H1 (cell line): Measurements from ENCODE around the gene KLHL18. TPM values are rescaled to one million over a fixed set of nuclear protein-coding genes. Genes with fewer than 3 reads are reported as not detected.

Source experiments
- ASH2L ChIP-seq: fragments of 200-600, 300-600 bp; sonication (generic); IDR thresholded peaks from one replicate; pipeline ENCODE4 v1.7.1; 2017; ENCODE audit warnings: low read length
- ATF3 ChIP-seq: IDR thresholded peaks from 2 replicates; pipeline ENCODE4 v1.6.1; 2011; ENCODE audit warnings: low read depth, mild to moderate bottlenecking, low read length; ENCODE audit not compliant: insufficient read depth
- BACH1 ChIP-seq: IDR thresholded peaks from 2 replicates; pipeline ENCODE4 v1.6.1; 2012; ENCODE audit warnings: low read length, improper control_type of control experiment
- CHD2 ChIP-seq: IDR thresholded peaks from 2 replicates; pipeline ENCODE4 v1.6.1; 2012; ENCODE audit warnings: low read length, improper control_type of control experiment
- CREB1 ChIP-seq: IDR thresholded peaks from 2 replicates; pipeline ENCODE4 v1.6.1; 2012; ENCODE audit warnings: inconsistent platforms
- CTBP2 ChIP-seq: IDR thresholded peaks from 2 replicates; pipeline ENCODE4 v1.7.0; 2011; ENCODE audit warnings: borderline replicate concordance, mild to moderate bottlenecking, moderate library complexity, mixed read lengths, low read length; ENCODE audit not compliant: insufficient read depth, insufficient read length
- E2F6 ChIP-seq: IDR thresholded peaks from 2 replicates; pipeline ENCODE4 v1.6.1; 2012; ENCODE audit warnings: inconsistent platforms
- HDAC2 ChIP-seq, 2 experiments: fragments of 300-600 bp in 1 of 2; sonication (generic) in 1 of 2; IDR thresholded peaks; 2 replicates each; pipeline ENCODE4 v1.6.1; 2011 to 2012; ENCODE audit warnings: low read depth in 2 of 2, low read length in 2 of 2, mild to moderate bottlenecking in 2 of 2, moderate library complexity in 2 of 2, borderline replicate concordance in 1 of 2, inconsistent platforms in 1 of 2
- KDM1A ChIP-seq: fragments of 200-600, 300-600 bp; sonication (generic); IDR thresholded peaks from 2 replicates; pipeline ENCODE4 v1.7.1; 2016; ENCODE audit warnings: mild to moderate bottlenecking, low read length, borderline replicate concordance
- KDM4A ChIP-seq: IDR thresholded peaks from one replicate; pipeline ENCODE4 v1.7.1; 2012; ENCODE audit warnings: low read depth, mild to moderate bottlenecking, moderate library complexity, low read length, inconsistent platforms; ENCODE audit not compliant: severe bottlenecking
- MAX ChIP-seq: IDR thresholded peaks from 2 replicates; pipeline ENCODE4 v1.6.1; 2012; ENCODE audit warnings: inconsistent platforms
- NANOG ChIP-seq: IDR thresholded peaks from 2 replicates; pipeline ENCODE4 v1.6.1; 2011; ENCODE audit warnings: low read length, low read depth, mild to moderate bottlenecking, inconsistent platforms; ENCODE audit not compliant: insufficient read depth, poor library complexity, severe bottlenecking
- POLR2A ChIP-seq, 2 experiments: IDR thresholded peaks; 1 replicate in 1 of 2; 2 replicates in 1 of 2; pipeline ENCODE4 v1.6.1; 2011; ENCODE audit warnings: low read depth in 2 of 2, low read length in 2 of 2, mild to moderate bottlenecking in 2 of 2; ENCODE audit errors: control extremely low read depth in 1 of 2
- POLR2AphosphoS5 ChIP-seq: IDR thresholded peaks from 2 replicates; pipeline ENCODE4 v1.6.1; 2011; ENCODE audit warnings: low read depth, low read length
- RAD21 ChIP-seq, 2 experiments: IDR thresholded peaks in 1 of 2; conservative IDR thresholded peaks in 1 of 2; 2 replicates each; pipeline ENCODE4 v1.6.1; 2011; ENCODE audit warnings: low read depth in 2 of 2, low read length in 2 of 2, improper control_type of control experiment in 1 of 2, inconsistent platforms in 1 of 2, mild to moderate bottlenecking in 1 of 2, moderate library complexity in 1 of 2
- RXRA ChIP-seq: IDR thresholded peaks from 2 replicates; pipeline ENCODE4 v1.6.1; 2011; ENCODE audit warnings: low read depth, mild to moderate bottlenecking, low read length, moderate library complexity; ENCODE audit not compliant: insufficient read depth
- SAP30 ChIP-seq: fragments of 300-600 bp; sonication (generic); IDR thresholded peaks from 2 replicates; pipeline ENCODE4 v1.7.1; 2012; ENCODE audit warnings: low read length, moderate library complexity, mild to moderate bottlenecking, inconsistent platforms; ENCODE audit not compliant: insufficient read depth, insufficient replicate concordance
- SP4 ChIP-seq: IDR thresholded peaks from 2 replicates; pipeline ENCODE4 v1.6.1; 2012; ENCODE audit warnings: low read length, inconsistent platforms
- SUZ12 ChIP-seq: fragments of 200-600 bp; sonication (generic); IDR thresholded peaks from 2 replicates; pipeline ENCODE4 v1.6.1; 2012; ENCODE audit warnings: mild to moderate bottlenecking, inconsistent platforms, low read length, moderate library complexity, mixed read lengths
- TAF1 ChIP-seq: IDR thresholded peaks from 2 replicates; pipeline ENCODE4 v1.6.1; 2011; ENCODE audit warnings: mild to moderate bottlenecking, low read depth, low read length
- TAF7 ChIP-seq: optimal IDR thresholded peaks from 2 replicates; pipeline ENCODE3; 2011; ENCODE audit warnings: low read depth, mild to moderate bottlenecking, inconsistent platforms, low read length, moderate library complexity, borderline replicate concordance
- TEAD4 ChIP-seq: IDR thresholded peaks from 2 replicates; pipeline ENCODE4 v1.6.1; 2012; ENCODE audit warnings: low read depth, low read length, inconsistent platforms, mixed read lengths
- YY1 ChIP-seq: IDR thresholded peaks from 2 replicates; pipeline ENCODE4 v1.6.1; 2011; ENCODE audit warnings: low read depth, mild to moderate bottlenecking, low read length
- polyA plus RNA-seq, 7 experiments: library from polyadenylated mRNA; depleted of rRNA in 3 of 7; stranded (reverse) in 5 of 7; unstranded in 2 of 7; fragments of >200 nt in 5 of 7; fragments of 200-250 nt in 2 of 7; gene quantifications; 1 replicate in 5 of 7; 2 replicates in 1 of 7; 4 replicates in 1 of 7; pipeline versions ENCODE4 v1.2.1 to v1.2.3, GENCODE V29; 2011 to 2013; ENCODE audit warnings: missing spikeins in 2 of 7, mixed read lengths in 2 of 7
- total RNA-seq: library from RNA; stranded (reverse); fragmentation: NEBNext Ultra II Directional; extraction: Animal tissue kit (Norgen Biotek cat#: 25700); gene quantifications from 2 replicates; pipeline ENCODE4 v1.2.1, GENCODE V29; 2021

The KLHL18 gene
- total and polyA plus RNA-seq, 2 of the 8 experiments (the other 6 are each of a cell fraction or from before 2014, with no cell fraction given): 19.9 to 31.7 TPM

- TF ChIP-seq RXRA (no peak), TAF7 (peak; percentile 55), MAX (peak; percentile 31), BACH1 (peak; percentile 70; the same call in 1 of the 2 replicates), ATF3 (0 out of 2 replicates have a peak, but pooled peaks have one; percentile 35), TAF1 (peak; percentile 75), KDM1A (no peak), CREB1 (peak; percentile 92), HDAC2 (IDR thresholded peaks at IDR 0.05; ENCODE audit: borderline replicate concordance in 1 of 2, low read depth in 2 of 2, low read length in 2 of 2) (peak; percentile 40 to 90; a peak in 1 of 4 replicates), RAD21 (IDR thresholded peaks at IDR 0.05 in 1 of 2, conservative IDR thresholded peaks at IDR 0.05 in 1 of 2; ENCODE audit: low read depth in 2 of 2, low read length in 2 of 2) (no peak), YY1 (peak; percentile 74; the same call in 1 of the 2 replicates), SP4 (no peak), E2F6 (peak; percentile 39; the same call in 1 of the 2 replicates), NANOG (no peak), POLR2A (IDR thresholded peaks at IDR 0.05; ENCODE audit: control extremely low read depth in 1 of 2, low read depth in 2 of 2, low read length in 2 of 2) (peak; percentile 83 to 95), KDM4A (peak; percentile 19), POLR2AphosphoS5 (peak; percentile 82), CTBP2 (no peak), TEAD4 (peak; percentile 77), SAP30 (no peak), ASH2L (no peak), SUZ12 (no peak), CHD2 (no peak)
These were observed 98.0 kb downstream of the KLHL18 start, which contains the start of gene PTPN23 (continued) for GRCh38 chr3:47380601-47381316.
